ENCODE data around the gene CDH4. TPM values are rescaled to one million over a fixed set of nuclear protein-coding genes. Genes with fewer than 3 reads are reported as not detected.

The CDH4 gene
- total and polyA plus RNA-seq, 2 of the 8 experiments (the other 6 are each of a cell fraction or from before 2014, with no cell fraction given), result 4.3 to 7.9 TPM

DNA sequence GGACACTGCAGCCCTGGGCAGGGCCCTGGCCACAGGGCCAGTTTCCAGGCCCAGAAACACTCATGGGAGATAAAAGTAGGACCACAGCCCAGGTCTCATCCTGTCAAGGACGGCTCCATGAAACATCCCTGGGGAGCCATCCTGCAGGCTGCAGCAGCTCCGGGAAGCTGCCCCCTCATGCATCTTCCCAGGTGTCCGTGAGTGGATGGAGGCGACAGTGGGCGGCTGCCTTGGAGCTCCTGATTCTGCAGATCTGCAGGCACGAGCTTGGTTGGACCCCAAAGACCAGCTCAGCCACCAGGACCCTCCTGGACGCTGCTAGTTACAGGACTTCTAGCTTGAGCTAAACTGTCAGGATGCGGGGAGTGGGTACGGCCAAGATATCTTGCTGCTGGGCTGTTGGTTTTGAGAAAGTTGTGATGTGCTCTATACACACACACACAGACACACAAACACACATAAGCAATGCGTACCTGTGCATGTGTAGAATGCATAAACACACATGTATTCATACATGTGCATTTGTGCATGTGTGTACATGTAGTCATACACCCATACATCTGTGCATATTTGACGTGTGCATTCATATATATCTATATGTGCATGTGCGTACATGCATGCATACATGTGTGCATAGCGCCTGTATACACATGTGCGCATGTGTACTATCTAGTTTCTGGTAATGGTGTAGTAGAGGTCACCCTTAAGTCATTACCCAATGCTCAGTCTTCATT, 515.9 kb downstream of the CDH4 start (continued):
- TF ChIP-seq CHD7 (IDR thresholded peaks at IDR 0.05; ENCODE audit: insufficient replicate concordance, low read length), result no peak
- no peak for TF ChIP-seq SRF (IDR thresholded peaks at IDR 0.05; ENCODE audit: low read depth, low read length)
- TF ChIP-seq ATF3 (IDR thresholded peaks at IDR 0.05; ENCODE audit: insufficient read depth, low read depth, low read length), result no peak
- no peak for TF ChIP-seq E2F6 (IDR thresholded peaks at IDR 0.05)
- no peak for TF ChIP-seq PHF8 (conservative IDR thresholded peaks at IDR 0.05; ENCODE audit: low read depth, low read length)
- no peak for TF ChIP-seq POU5F1 (IDR thresholded peaks at IDR 0.05; ENCODE audit: low read depth, low read length)
- no peak for TF ChIP-seq SP4 (IDR thresholded peaks at IDR 0.05; ENCODE audit: low read length)
- TF ChIP-seq POLR2AphosphoS5 (IDR thresholded peaks at IDR 0.05; ENCODE audit: low read depth, low read length), result no peak

All from H1 (cell line).